ENCODE results near the gene TMEM132C.
"Not testable (repeated sequence)": the region's sequence is repeated elsewhere in the genome, so short reads cannot be mapped to it uniquely, and the experiment has no call there.

The TMEM132C gene

DNA sequence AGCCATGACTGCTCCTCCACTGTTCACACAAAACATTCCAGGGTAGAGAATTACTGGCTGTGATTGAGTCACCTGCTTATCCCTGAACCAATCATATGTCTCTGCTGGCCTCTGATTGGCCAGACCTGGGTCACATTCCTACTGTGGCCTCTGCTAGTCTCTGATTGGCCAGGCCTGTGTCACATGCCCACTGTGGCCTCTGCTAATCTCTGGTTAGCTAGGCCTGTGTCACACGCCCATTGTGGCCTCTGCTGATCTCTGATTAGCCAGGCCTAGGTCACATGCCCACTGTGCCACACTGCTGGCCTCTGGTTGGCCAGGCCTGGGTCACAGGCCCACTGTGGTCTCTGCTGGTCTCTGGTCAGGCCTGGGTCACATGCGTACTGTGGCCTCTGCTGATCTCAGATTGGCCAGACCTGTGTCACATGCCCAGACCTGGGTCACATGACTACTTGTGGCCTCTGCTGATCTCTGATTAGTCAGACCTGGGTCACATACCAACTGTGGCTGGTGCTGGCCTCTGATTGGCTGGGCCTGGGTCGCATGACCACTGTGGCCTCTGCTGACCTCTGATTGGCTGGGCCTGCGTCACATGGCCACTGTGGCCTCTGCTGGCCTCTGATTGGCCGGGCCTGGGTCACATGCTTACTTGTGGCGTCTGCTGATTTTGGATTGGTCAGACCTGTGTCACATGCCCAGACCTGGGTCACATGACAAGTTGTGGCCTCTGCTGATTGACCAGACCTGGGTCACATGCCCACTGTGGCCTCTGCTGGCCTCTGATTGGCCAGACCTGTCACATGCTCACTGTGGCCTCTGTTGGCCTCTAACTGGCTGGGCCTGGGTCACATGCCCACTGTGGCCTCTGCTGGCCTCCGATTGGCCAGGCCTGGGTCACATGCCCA lies 305.2 kb downstream of the TMEM132C start:
- no peak for DNase-seq

GRCh38 chr12:128573907-128574306 lies 306.9 kb downstream of the TMEM132C start:
- no peak for DNase-seq

DNA sequence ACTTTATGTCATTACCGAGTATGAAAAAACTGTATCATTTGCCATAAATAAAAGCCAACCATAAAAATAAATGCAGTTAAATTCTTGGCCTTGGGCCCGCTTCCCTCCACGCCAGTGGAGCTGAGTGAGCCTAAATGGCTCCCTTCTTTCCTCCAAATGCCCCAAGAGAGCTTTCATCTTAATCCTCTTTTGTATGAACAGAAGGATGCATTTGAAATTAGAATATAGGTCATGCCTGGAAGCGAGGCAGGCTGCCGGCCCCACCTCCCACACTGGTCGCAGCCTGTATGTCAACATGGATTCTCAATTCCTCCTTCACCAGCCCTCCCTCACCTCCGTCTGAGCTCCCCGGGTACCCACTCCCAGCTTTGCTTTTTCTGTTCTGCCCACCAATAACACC lies 311.1 kb downstream of the TMEM132C start:
- DNase-seq = no peak

DNA sequence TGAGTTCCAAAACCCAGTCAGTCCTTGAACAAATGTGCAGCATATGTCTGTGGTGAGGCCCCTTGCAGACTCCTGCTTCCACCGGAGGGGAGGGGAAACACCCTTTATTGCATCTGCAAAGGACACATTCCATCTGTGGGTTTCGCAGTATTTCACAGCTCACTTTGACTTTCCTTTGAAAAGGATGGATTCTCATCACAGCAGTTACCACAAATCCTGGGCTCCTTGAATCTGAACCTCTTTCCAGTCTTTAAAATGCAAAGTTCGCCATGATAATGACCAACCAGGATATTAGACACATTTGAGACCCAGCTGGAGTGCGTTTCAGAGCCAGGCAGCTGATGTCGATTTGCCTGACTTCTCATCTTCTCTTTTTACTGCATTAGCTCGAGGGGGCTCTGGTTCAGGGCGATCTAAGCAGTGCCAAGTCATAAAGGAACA lies 314.4 kb downstream of the TMEM132C start:
- no peak for DNase-seq

- no peak for DNase-seq
Measured at GRCh38 chr12:128583453-128583852, 316.5 kb downstream of the TMEM132C start.

- DNase-seq = no peak
Measured at GRCh38 chr12:128586451-128587029, 319.6 kb downstream of the TMEM132C start.

DNA sequence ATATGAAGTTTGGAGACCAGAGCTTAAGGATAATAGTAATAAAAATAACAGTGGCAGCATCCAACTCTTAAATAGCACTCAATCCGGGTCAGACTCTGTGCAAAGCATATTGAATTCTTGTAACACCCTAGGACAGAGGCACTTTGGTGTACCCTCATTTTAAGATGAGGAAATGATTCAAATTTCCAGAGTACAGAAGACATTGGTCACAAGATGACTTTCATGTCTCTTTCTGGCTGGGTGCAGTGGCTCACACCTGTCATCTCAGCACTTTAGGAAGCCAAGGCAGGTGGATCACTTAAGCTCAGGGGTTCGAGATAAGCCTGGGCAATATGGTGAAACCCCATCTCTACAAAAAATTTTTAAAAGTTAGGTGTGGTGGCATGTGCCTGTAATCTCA lies 320.9 kb downstream of the TMEM132C start:
- no peak for DNase-seq

DNA sequence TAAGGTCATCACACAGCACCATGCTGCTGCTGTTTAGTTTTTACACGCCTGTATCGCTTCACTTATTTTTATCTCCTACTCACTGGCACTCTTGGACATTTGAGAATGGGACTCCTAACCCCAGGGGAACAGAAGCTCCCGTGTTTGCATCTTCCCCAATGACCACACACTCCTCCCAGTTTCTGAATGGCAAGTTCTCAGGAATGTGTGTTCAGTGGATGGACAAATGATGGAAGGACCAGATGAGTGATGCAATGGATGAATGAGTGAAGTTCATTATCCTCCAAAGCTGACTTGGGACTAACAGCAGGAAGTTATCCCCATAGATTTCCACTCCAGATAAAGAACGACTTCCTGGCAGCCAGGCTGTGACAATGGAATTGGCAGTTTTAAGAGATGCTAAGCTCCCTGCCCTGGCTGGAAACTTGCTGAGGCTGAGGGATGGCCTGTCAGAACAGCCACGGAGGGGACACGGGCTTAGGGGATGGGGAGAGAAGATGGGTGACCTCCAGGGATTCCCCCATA lies 325.3 kb downstream of the TMEM132C start:
- DNase-seq = no peak

DNA sequence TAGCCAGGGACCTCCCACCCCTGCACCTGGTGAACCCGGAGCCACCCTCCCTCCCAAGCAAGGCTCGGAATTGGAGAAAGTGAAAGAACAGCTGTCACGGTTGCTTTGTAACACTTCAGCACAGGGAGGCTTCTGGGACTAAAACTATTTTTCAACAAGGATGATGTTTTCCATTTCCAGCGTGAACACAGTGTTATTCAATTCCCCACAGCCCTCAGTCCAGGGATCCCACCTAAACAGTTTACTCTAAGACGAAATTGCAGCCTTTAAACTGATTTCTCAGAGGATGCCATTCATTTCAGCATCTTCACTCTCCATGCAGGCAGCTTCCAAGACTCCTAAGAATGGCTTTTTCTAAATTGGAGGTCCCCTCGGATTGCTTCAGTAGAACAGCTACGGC lies 327.6 kb downstream of the TMEM132C start:
- DNase-seq = no peak

DNA sequence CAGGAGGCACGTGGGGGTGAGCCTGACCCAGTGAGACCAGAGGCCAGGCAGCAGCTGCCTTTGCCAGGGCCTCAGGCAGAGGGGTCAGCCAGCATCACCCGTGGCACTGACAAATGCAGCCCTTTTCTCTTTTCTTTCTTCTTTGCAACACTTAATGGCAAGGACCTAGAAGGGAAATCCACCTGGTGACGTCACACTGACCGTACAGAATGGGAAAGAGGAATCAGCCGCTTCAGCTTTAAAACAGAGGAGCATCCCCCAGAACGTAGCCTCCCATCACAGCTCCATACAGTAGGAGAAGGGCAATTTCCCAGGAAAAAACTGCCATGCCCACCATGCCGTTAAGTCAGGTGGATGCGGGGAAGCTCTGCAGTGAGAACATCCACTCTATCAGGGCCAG lies 328.6 kb downstream of the TMEM132C start:
- no peak for DNase-seq

DNA sequence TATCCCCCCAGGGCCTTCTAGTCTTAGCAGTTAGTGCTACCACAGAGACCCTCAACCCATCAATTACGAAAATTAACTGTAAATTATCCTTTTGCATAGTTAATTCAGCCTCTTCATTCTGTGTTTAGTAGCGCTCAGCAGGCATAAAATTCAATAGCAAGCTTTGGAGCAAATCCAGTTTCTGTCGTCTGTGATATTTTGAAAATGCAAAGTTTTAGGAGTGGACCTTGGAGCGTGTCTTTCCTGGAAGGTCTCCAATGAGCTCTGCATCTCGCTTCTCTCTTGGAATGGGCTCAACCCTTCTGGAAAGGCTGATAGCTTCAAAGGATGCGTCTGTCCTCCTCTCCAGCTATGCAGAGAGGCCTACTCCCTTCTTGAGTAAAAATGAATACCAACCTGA lies 333.9 kb downstream of the TMEM132C start:
- DNase-seq = no peak

DNA sequence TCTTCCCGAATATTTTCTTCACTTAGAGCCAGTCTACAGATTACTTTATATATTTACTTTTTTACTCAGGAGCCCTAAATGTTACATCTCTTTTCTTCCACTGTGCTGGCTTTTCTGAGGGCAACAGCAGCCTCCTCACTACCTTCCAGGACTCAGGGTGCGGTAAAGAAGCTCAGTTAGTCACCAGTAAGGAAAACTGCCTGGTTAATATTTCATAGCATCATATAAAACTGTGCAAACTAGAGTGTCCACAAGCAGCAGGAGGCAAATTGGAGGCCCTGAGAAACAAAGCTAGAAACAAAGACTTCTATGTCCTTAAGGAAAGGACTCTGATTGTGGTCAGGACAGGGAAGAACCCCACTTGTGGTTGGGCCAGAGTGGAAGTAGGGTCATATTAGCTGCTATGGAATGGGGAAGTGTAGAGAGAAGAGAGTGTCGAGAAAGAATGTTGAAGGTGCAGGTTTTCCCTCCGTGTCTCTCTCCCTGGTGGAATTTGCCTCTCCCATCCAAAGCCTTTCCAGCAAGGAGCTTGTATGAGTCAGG lies 336.7 kb downstream of the TMEM132C start:
- DNase-seq = no peak

DNA sequence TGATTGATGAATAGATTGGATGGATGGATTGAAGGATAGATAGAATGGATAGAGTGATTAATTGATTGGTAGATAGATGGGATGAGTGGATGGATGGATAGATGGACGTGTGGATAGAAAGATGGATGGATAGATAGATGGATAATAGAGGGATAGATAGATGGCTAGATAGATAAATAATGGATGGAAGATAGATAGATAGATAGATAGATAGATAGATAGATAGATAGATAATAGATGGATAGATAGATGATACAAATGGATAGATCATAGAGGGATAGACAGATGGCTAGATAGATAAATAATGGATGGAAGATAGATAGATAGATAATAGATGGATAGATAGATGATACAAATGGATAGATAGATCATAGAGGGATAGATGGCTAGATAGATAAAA lies 337.2 kb downstream of the TMEM132C start:
- not testable (repeated sequence) for DNase-seq

DNA sequence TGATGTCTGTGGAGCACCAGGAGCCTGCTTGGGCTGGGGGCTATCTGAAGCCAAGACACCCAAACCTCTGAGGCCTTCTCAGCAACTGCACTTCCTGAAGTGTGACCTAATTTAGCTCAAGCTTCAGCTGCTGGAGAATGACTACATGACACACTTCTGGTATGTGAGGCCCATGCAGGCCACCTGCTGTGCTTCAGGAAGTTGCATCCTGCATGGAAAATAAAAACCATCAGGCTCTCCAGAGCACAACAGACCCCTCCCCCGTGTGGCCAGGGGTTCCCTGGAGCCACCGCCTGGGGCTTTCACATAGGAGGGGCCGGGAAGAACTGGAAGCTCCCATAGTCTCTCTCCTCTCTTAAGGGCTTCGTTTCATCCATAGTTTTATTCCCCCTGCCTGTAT lies 339.1 kb downstream of the TMEM132C start:
- no peak for DNase-seq

DNA sequence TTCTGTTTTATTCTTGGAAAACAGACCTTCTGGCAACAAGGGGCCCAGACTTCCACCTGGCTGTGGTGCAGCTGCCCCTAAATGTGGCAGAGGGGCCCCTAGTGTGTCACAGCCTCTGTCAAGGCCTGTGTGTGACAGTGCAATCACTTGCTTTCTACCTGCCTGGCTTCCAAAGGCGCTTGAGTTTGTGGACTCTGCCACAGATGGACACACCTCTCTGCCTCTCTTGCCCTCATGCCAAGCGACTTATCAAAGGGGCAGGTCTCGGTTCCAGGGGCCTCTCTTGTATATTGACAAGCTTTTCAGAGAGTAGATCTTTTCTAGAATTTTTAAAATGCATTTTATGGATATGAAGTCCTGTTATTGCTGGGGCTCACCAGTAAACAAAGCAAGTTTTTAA lies 339.6 kb downstream of the TMEM132C start:
- no peak for DNase-seq

- no peak for DNase-seq
Measured at GRCh38 chr12:128606970-128607369, 340.0 kb downstream of the TMEM132C start.

GRCh38 chr12:128607641-128608040 lies 340.7 kb downstream of the TMEM132C start:
- no peak for DNase-seq

- no peak for DNase-seq
Measured at GRCh38 chr12:128609861-128610260, 342.9 kb downstream of the TMEM132C start.

GRCh38 chr12:128611736-128612135 lies 344.8 kb downstream of the TMEM132C start:
- DNase-seq = no peak

DNA sequence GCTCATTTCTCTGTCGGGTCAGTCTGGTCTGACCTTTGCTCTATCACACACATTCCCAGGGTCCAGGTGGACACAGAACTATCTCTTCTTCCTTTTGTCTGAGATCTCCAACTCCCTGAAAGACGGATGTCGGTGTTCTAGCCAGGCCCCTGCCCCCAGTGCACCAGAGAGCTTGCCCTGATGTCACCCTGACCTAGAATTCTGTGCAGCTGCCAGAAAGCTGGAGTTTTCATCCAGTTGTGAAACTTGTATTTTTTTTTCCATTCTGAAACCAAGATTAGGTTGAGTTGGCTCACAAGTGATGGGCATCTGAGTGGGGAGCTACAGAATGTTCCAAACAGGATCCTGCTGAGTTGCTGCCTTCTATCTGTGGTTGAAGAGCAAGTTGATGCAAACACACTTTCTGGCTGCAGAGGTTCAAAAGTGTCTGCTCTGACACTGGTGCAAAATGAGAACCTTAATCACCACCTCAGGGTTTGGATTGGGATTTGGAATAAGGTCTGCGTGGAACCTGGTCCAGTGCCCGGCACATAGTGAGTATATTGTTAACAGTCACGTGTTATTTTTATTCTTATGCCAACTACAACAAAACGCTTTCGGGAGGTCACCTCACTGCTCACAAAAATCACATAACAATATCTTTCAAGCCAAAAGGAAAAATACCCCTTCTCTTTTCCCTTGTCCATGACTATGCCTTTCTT lies 345.3 kb downstream of the TMEM132C start:
- DNase-seq = no peak

GRCh38 chr12:128613837-128614590 lies 347.0 kb downstream of the TMEM132C start:
- no peak for DNase-seq

- no peak for DNase-seq
Measured at GRCh38 chr12:128617304-128617833, 350.4 kb downstream of the TMEM132C start.
